Measurements from ENCODE around the gene GCC2.
"Not testable (repeated sequence)": the region's sequence is repeated elsewhere in the genome, so short reads cannot be mapped to it uniquely, and the experiment has no call there.

GCC2 gene

GRCh38 chr2:108454440-108454839, 5.4 kb downstream of the GCC2 start:
- Mint-ChIP-seq H3K36me3 (peaks cover 54 to 72% of the 10 kb centered on the region in 2 donors), H3K4me3 (no peak overlapping the region), H3K9me3 (peaks cover 12 to 15% of the 10 kb centered on the region in 2 donors), H3K27ac (no peak overlapping the region), H3K4me1 (peaks cover 26 to 62% of the 10 kb centered on the region in 2 donors), H3K27me3 (no peaks in the 10 kb centered on the region)
- DNase-seq, result no peak
- ATAC-seq (replicated peaks), result no peak

- Mint-ChIP-seq H3K36me3 (peaks cover 60 to 80% of the 10 kb centered on the region in 2 donors), H3K27ac (no peak overlapping the region), H3K4me1 (peaks cover 29 to 65% of the 10 kb centered on the region in 2 donors), H3K4me3 (no peak overlapping the region), H3K9me3 (peaks cover 12 to 15% of the 10 kb centered on the region in 2 donors), H3K27me3 (no peaks in the 10 kb centered on the region)
- DNase-seq (no peak), ATAC-seq (replicated peaks) (no peak)
These were observed 6.6 kb downstream of the GCC2 start for GRCh38 chr2:108455571-108455970.

- DNase-seq (no peak), ATAC-seq (replicated peaks) (no peak)
- H3K36me3 Mint-ChIP-seq, result peaks cover 64 to 82% of the 10 kb centered on the region in 2 donors
- peaks cover 26 to 61% of the 10 kb centered on the region in 2 donors for H3K4me1 Mint-ChIP-seq
- peaks cover 16 to 18% of the 10 kb centered on the region in 2 donors for H3K9me3 Mint-ChIP-seq
- no peaks in the 10 kb centered on the region for H3K27me3 Mint-ChIP-seq
- H3K4me3 Mint-ChIP-seq, result no peak overlapping the region
- H3K27ac Mint-ChIP-seq, result no peak overlapping the region
These were observed 9.1 kb downstream of the GCC2 start for GRCh38 chr2:108458082-108458481.

GRCh38 chr2:108459441-108459840, 10.4 kb downstream of the GCC2 start:
- H3K4me3 Mint-ChIP-seq, result no peak overlapping the region
- H3K27me3 Mint-ChIP-seq, result no peaks in the 10 kb centered on the region
- H3K4me1 Mint-ChIP-seq, result peaks cover 26 to 65% of the 10 kb centered on the region in 2 donors
- peaks cover 75 to 84% of the 10 kb centered on the region in 2 donors for H3K36me3 Mint-ChIP-seq
- ATAC-seq (replicated peaks) (no peak), DNase-seq (no peak)
- no peak overlapping the region for H3K27ac Mint-ChIP-seq
- H3K9me3 Mint-ChIP-seq, result peaks cover 17 to 21% of the 10 kb centered on the region in 2 donors

- no peak overlapping the region for H3K27ac Mint-ChIP-seq
- H3K4me3 Mint-ChIP-seq, result peak overlapping the region in 1 of 2 donors; percentile 21
- H3K36me3 Mint-ChIP-seq, result peaks cover 76 to 84% of the 10 kb centered on the region in 2 donors
- peaks cover 17 to 21% of the 10 kb centered on the region in 2 donors for H3K9me3 Mint-ChIP-seq
- peaks cover 24 to 65% of the 10 kb centered on the region in 2 donors for H3K4me1 Mint-ChIP-seq
- ATAC-seq (replicated peaks), result peak in 1 of 2 donors; percentile 66
- H3K27me3 Mint-ChIP-seq, result no peaks in the 10 kb centered on the region
- no peak for DNase-seq
These were observed 11.5 kb downstream of the GCC2 start for GRCh38 chr2:108460345-108461037.

GRCh38 chr2:108477099-108477498, 28.1 kb downstream of the GCC2 start:
- Mint-ChIP-seq H3K36me3 (peaks cover 51 to 59% of the 10 kb centered on the region in 2 donors), H3K9me3 (no peaks in the 10 kb centered on the region), H3K27me3 (no peaks in the 10 kb centered on the region), H3K27ac (no peak overlapping the region), H3K4me3 (no peak overlapping the region), H3K4me1 (peaks cover 0 to 5% of the 10 kb centered on the region in 2 donors)
- DNase-seq, result no peak
- no peak for ATAC-seq (replicated peaks)

- Mint-ChIP-seq H3K27me3 (no peaks in the 10 kb centered on the region), H3K9me3 (no peaks in the 10 kb centered on the region), H3K4me3 (no peak overlapping the region), H3K4me1 (no peaks in the 10 kb centered on the region), H3K36me3 (peaks cover 27 to 34% of the 10 kb centered on the region in 2 donors), H3K27ac (no peak overlapping the region)
- ATAC-seq (replicated peaks), result no peak
- DNase-seq, result no peak
These were observed 36.2 kb downstream of the GCC2 start for GRCh38 chr2:108485253-108485652.

- Mint-ChIP-seq H3K9me3 (no peaks in the 10 kb centered on the region), H3K27me3 (no peaks in the 10 kb centered on the region), H3K27ac (no peak overlapping the region), H3K4me1 (no peaks in the 10 kb centered on the region), H3K36me3 (peaks cover 20 to 21% of the 10 kb centered on the region in 2 donors), H3K4me3 (no peak overlapping the region)
- no peak for DNase-seq
- ATAC-seq (replicated peaks), result no peak
These were observed 41.6 kb downstream of the GCC2 start for GRCh38 chr2:108490506-108491122.

GRCh38 chr2:108491848-108492247, 42.8 kb downstream of the GCC2 start:
- Mint-ChIP-seq H3K36me3 (peaks cover 20 to 21% of the 10 kb centered on the region in 2 donors), H3K27ac (no peak overlapping the region), H3K27me3 (no peaks in the 10 kb centered on the region), H3K4me1 (no peaks in the 10 kb centered on the region), H3K9me3 (no peaks in the 10 kb centered on the region), H3K4me3 (no peak overlapping the region)
- DNase-seq (no peak), ATAC-seq (replicated peaks) (no peak)

- H3K27ac Mint-ChIP-seq, result no peak overlapping the region
- DNase-seq (no peak), ATAC-seq (replicated peaks) (no peak)
- H3K4me3 Mint-ChIP-seq, result no peak overlapping the region
- no peaks in the 10 kb centered on the region for H3K27me3 Mint-ChIP-seq
- H3K4me1 Mint-ChIP-seq, result no peaks in the 10 kb centered on the region
- no peaks in the 10 kb centered on the region for H3K9me3 Mint-ChIP-seq
- H3K36me3 Mint-ChIP-seq, result peaks cover 20 to 21% of the 10 kb centered on the region in 2 donors
These were observed 43.4 kb downstream of the GCC2 start for GRCh38 chr2:108492364-108492763.

GRCh38 chr2:108496167-108496566, 47.2 kb downstream of the GCC2 start:
- H3K4me1 Mint-ChIP-seq; H3K27me3 Mint-ChIP-seq; ATAC-seq (replicated peaks); H3K27ac Mint-ChIP-seq; DNase-seq; H3K4me3 Mint-ChIP-seq; H3K9me3 Mint-ChIP-seq: not testable (repeated sequence)
- H3K36me3 Mint-ChIP-seq, result peaks cover 22 to 25% of the 10 kb centered on the region in 2 donors

GRCh38 chr2:108507620-108508019, 58.6 kb downstream of the GCC2 start:
- not testable (repeated sequence) for DNase-seq; ATAC-seq (replicated peaks); H3K4me1 Mint-ChIP-seq; H3K4me3 Mint-ChIP-seq; H3K27me3 Mint-ChIP-seq; H3K27ac Mint-ChIP-seq; H3K9me3 Mint-ChIP-seq
- peaks cover 27 to 33% of the 10 kb centered on the region in 2 donors for H3K36me3 Mint-ChIP-seq

GRCh38 chr2:108512431-108512830, 63.4 kb downstream of the GCC2 start:
- H3K9me3 Mint-ChIP-seq; ATAC-seq (replicated peaks); DNase-seq: not testable (repeated sequence)

GRCh38 chr2:108514478-108514877, 65.5 kb downstream of the GCC2 start:
- not testable (repeated sequence) for H3K27me3 Mint-ChIP-seq; H3K4me1 Mint-ChIP-seq; ATAC-seq (replicated peaks); H3K9me3 Mint-ChIP-seq; H3K4me3 Mint-ChIP-seq; DNase-seq; H3K27ac Mint-ChIP-seq
- peaks cover 9 to 21% of the 10 kb centered on the region in 2 donors for H3K36me3 Mint-ChIP-seq

More at GRCh38 chr2:108512431-108512830, 63.4 kb downstream of the GCC2 start:
- H3K36me3 Mint-ChIP-seq, result peaks cover 6 to 15% of the 10 kb centered on the region in 2 donors
- not testable (repeated sequence) for H3K27me3 Mint-ChIP-seq, H3K27ac Mint-ChIP-seq, H3K4me1 Mint-ChIP-seq, H3K4me3 Mint-ChIP-seq

GRCh38 chr2:108524688-108525087, 75.7 kb downstream of the GCC2 start:
- not testable (repeated sequence) for ATAC-seq (replicated peaks); DNase-seq; H3K4me3 Mint-ChIP-seq; H3K9me3 Mint-ChIP-seq; H3K27me3 Mint-ChIP-seq; H3K36me3 Mint-ChIP-seq; H3K27ac Mint-ChIP-seq
- H3K4me1 Mint-ChIP-seq, result peaks cover 4 to 12% of the 10 kb centered on the region in 2 donors
